WERI-Rb-1 (cell line): ENCODE measurements around the gene PLEKHG3.

Experiments used
- DNase-seq: peaks from one replicate; pipeline ENCODE4 v3.0.0-alpha.2; 2020
- H3K27ac ChIP-seq: fragments of 250-450 bp; sonication (Bioruptor Pico); 2 replicates; pipeline ENCODE4 v1.5.1; 2020; ENCODE audit warnings: mild to moderate bottlenecking, moderate library complexity
- H3K27me3 ChIP-seq: fragments of 250-450 bp; sonication (Bioruptor Pico); 2 replicates; pipeline ENCODE4 v1.5.1; 2021; ENCODE audit warnings: mild to moderate bottlenecking, low read depth, moderate library complexity; ENCODE audit not compliant: insufficient read depth, severe bottlenecking
- H3K36me3 ChIP-seq: fragments of 250-450 bp; sonication (Bioruptor Pico); 2 replicates; pipeline ENCODE4 v1.5.1; 2020; ENCODE audit warnings: mild to moderate bottlenecking, moderate library complexity
- H3K4me3 ChIP-seq: 2 replicates; pipeline ENCODE4 v1.5.1; 2011; ENCODE audit warnings: low read depth, mild to moderate bottlenecking, control low read depth, low read length
- H3K9me3 ChIP-seq: fragments of 250-450 bp; sonication (Bioruptor Pico); 2 replicates; pipeline ENCODE4 v1.5.1; 2021; ENCODE audit warnings: mild to moderate bottlenecking, moderate library complexity; ENCODE audit not compliant: severe bottlenecking
- CTCF ChIP-seq: IDR thresholded peaks from 2 replicates; pipeline ENCODE4 v1.5.1; 2011; ENCODE audit warnings: low read depth, mild to moderate bottlenecking, control low read depth, inconsistent platforms, low read length

PLEKHG3 gene

GRCh38 chr14:64706119-64706592, 1.9 kb downstream of the PLEKHG3 start:
- Histone ChIP-seq H3K27ac (no peak overlapping the region), H3K9me3 (no peaks in the 10 kb centered on the region), H3K4me3 (no peak overlapping the region), H3K27me3 (no peaks in the 10 kb centered on the region), H3K36me3 (no peaks in the 10 kb centered on the region)
- TF ChIP-seq CTCF, result no peak
- DNase-seq, result no peak

GRCh38 chr14:64706593-64707193, 2.5 kb downstream of the PLEKHG3 start:
- Histone ChIP-seq H3K9me3 (no peaks in the 10 kb centered on the region), H3K27ac (no peak overlapping the region), H3K36me3 (no peaks in the 10 kb centered on the region), H3K4me3 (no peak overlapping the region), H3K27me3 (no peaks in the 10 kb centered on the region)
- TF ChIP-seq CTCF, result no peak
- no peak for DNase-seq

GRCh38 chr14:64707661-64708060, 3.4 kb downstream of the PLEKHG3 start:
- Histone ChIP-seq H3K36me3 (no peaks in the 10 kb centered on the region), H3K4me3 (no peak overlapping the region), H3K9me3 (no peaks in the 10 kb centered on the region), H3K27ac (no peak overlapping the region), H3K27me3 (no peaks in the 10 kb centered on the region)
- DNase-seq, result no peak
- no peak for TF ChIP-seq CTCF

- Histone ChIP-seq H3K9me3 (peaks cover 1% of the 10 kb centered on the region), H3K36me3 (no peaks in the 10 kb centered on the region), H3K4me3 (no peak overlapping the region), H3K27ac (no peak overlapping the region), H3K27me3 (no peaks in the 10 kb centered on the region)
- no peak for DNase-seq
- no peak for TF ChIP-seq CTCF
Observed at GRCh38 chr14:64708148-64709004, 4.2 kb downstream of the PLEKHG3 start.

GRCh38 chr14:64709126-64709525, 4.9 kb downstream of the PLEKHG3 start:
- H3K36me3 ChIP-seq, result no peaks in the 10 kb centered on the region
- H3K27ac ChIP-seq, result no peak overlapping the region
- H3K27me3 ChIP-seq, result no peaks in the 10 kb centered on the region
- no peak for TF ChIP-seq CTCF
- peaks cover 9% of the 10 kb centered on the region for H3K9me3 ChIP-seq
- DNase-seq, result no peak
- H3K4me3 ChIP-seq, result no peak overlapping the region
